Dermis blood vessel endothelial cell (primary cell): ENCODE measurements around the gene AKAP6. TPM values are rescaled to one million over a fixed set of nuclear protein-coding genes. Genes with fewer than 3 reads are reported as not detected.

ENCODE experiments used
- DNase-seq: peaks from one replicate; pipeline ENCODE4 v3.0.0; 2010
- total RNA-seq: library from RNA; depleted of rRNA; stranded (reverse); fragments of >200 nt; gene quantifications from 2 replicates; pipeline ENCODE4 v1.2.3, GENCODE V29; 2014

Gene AKAP6
- total RNA-seq, 1 donor from 2014 or later: 0.51 TPM

DNA sequence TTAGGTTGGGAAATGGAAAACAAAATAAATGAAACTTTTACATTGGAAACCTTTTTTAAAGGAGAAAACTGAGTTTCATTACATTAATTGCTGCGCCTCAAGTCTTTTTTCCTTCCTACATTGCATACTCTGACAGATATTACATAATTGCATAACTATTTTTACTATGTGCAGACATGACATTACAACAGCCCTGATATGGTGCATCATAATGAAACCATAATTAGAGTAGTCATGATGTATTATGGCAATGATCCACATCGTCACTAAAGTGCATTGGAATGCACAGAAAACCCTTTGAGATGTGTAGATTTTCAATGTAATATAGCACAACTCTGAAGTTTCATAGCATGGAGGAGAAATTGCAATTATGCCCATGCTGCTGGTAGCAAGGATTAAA lies 391.8 kb downstream of the AKAP6 start:
- DNase-seq: no peak

DNA sequence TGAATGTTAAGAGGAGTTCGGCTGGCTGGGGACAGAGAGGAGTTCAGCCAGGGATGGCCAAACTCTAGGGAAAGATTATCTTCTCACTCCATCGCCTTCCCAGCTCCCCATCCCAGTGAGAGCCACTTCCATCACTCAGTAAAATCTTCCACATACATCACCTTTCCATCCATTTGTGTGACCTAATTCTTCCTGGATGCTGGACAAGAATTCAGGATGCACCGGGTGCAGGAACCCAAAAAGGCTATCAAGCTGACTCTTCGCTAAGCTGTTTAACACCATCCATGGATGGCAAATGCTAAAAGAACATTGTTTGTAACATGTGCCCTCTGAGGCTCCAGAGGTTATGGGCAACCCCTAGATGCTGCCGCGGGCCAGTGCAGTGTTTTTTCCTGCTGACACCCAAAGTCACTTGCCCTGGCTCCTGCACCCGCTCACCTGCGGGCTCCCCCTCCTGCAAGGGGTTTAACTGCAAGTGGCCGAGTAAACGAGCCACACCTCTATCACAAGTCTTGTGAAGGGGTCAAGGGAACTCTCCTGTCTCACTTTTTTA lies 393.6 kb downstream of the AKAP6 start:
- DNase-seq: no peak

DNA sequence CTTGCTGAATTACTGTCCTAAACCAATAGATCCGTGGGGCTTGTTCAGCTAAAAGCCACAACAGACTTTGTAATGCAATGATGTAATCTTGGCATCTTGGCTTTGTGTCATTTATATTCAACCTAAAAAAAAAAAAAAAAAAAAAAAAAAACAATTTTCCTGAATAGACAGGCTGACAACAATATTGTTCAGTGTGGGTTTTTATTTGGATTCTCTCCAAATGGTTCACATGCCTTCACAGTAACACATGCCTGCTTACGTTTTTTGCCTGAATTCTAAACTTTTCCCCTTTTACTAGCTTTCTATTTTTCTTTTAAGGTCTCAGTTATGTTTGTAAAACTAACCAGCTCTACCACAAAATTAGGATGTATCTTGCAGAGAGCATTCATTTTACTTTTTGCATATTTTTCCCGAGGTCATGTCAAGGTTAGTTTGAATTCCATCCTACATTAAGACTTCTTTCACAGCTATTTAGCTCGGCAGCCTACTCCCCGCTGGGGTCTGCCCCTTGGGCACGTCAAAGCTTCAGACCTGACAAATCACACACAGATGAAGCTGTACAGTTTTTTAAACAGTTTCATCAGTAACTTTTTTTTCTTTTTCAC lies 395.9 kb downstream of the AKAP6 start:
- peak; percentile 26 for DNase-seq

DNA sequence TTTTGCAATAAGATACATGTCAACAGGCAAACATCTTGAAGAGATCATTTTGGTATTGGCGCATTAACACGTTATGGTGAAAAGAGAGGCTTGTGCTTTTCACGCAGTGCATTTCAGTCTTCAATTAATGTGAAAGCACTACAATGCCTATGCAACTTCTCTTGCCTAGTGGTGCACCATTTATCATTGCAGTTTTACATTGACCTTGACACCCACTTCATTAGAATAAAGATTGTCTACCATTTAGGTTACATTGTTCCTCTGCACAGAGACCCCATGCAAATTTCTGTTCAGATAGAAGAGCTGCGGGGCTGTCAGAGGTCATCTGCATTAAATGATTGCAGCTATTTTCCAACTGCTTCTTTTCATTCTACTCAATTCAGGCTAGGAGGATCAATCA lies 397.4 kb downstream of the AKAP6 start:
- no peak for DNase-seq

DNA sequence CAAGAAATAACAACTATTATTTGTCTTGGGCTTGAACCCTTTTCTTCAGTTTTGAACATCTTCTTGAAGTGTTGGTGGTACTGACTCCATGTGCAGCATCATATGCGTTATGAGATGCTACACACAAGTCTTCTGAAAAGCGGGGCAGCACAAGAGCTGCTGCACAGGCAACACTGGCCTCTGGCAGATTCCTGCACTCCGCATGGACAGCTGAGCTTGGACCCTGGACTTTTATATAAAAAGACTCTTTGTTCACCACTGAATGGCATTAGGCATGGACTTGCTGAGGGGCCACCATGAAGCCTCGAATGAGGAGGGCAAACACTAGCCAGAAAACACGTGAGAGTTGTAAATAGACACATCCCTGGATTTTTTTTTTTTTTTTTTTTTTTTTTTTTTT lies 398.7 kb downstream of the AKAP6 start:
- DNase-seq: no peak

DNA sequence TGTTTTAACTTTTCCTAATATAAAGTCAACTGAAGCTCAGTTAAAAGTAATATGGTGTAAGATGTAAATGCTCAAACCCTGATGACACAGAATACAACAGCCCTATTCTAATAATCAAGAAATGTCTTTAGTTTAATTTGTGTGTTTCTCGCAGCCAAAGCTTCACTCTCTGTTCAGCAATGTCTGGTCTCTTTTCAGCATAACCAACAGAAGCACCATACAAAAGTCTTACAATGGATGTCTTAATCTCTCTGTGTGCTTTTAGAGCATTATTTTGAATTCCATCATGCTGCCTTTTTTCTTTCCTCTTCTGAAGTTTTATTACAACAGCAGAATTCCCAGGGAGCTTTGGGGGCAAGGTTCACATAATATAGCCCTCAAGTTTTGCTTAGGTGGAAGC lies 399.4 kb downstream of the AKAP6 start:
- DNase-seq: no peak

DNA sequence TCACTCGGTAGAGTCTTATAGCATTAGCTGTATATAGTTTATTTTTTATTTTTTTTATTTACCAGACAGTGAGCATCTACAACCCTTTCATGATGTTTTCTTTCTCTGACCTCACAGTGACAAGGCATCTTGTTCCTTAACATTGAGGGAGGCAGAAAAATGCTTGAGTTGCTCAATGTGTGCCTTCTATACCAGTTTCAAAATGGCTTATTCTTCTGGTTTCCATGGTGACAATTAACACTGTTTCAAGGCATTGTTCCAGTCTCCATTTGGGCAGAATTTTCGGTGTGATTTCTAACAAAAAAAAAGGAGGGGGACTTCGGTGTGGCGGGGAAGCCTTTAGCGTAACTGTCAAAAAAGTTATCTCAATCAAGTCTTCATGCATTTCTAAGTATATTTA lies 399.9 kb downstream of the AKAP6 start:
- DNase-seq: no peak

DNA sequence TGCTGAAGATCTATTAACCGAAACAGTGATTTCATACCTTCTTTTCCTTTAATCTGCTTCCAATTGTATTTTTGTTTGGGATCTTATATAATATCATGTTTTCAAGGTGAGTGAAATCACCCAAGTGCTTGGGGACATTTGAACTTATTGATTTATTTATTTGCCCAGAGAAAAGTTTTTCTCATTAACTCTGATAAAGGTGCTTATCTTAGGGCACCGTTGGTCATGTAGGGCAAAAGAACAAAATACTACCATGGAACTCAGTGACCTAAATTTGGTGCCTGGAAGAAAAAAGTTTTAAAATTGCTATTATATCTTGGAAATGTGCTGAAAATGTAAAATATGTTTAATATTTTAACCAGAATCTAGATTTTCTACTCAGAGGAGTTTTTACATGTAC lies 402.2 kb downstream of the AKAP6 start:
- DNase-seq: no peak

DNA sequence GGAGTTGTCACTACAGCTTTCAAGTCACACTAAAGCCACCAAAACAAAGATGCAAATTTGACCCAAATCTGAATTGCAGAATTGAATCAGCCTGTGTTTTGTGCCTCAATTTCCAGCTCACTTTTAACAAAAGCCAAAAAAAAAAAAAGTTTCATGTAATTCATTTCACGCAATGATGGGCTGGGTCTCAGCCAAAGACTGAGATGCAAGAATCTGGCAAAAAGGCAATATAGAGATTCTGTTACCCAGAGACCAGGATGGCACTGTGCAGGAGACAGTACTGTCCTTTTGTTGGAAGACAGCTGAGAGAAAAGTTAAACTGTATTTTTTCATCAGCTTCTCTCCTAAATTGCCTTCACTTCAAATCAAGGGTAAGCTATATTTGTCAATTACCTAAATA lies 403.9 kb downstream of the AKAP6 start:
- DNase-seq: no peak

DNA sequence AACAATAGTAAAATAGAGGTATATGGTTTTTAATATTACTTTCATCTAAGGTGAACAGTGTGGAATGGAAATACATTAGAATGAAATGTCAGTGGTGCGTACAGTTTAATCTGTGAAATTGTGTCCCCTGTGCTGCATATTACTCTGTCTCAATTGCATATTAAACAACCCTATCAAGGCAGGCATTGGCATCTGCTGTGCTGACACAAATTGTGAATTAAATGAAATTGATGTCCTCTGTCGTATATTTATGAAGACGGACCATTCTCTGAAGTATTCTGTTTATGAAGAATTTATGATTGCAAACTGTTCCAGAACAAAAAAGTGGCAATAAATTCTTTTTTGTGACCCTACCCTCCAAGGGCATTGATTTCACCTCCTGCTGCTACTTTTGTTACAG lies 405.2 kb downstream of the AKAP6 start:
- no peak for DNase-seq

DNA sequence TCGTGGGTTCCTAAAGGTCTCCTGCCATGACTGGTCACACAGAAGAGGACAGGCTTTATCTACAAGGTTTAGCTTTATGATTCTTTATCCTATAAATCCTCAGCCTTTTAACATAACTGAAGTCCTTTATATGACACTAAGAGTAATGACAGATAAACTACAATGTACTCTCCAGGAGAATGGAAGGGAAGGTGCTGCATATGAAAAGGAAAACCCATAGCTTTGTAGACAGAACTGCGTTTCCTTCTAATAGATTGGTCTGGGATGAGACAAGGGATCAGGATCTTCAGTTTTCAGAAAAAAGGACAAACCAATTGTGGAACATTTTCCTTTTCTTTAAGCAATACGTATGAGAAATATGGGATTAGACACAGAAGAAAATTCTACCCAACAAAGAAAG lies 408.5 kb downstream of the AKAP6 start:
- no peak for DNase-seq

DNA sequence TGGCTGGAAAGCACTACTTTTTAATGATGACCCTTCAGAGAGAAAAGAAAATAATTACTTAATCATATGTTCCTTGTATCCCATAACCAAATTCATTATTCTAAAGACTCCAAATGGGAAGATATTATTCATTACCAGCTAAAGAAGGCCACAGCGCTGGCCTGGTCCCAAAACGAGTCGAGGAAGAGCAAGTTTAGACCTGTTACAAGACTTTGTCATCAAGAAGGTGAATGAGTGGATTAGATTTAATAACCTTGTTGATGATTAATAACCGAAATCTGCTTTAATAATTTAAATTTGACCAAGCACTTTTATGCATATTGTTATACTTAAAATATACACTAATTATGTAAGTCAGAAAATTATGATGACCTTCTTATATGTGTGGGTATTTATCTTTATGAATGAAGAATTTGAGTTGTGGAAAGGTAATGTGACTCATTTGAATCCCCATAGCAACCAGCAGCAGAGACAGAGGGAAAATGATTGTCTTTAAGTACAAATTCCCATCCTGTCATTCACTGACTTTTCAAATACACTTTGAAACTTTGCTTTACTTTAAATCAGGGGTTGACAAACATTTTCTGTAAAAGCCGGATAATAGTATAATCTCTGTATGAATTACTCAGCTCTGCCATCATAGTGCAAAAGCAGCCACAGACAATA lies 409.2 kb downstream of the AKAP6 start:
- DNase-seq: no peak

DNA sequence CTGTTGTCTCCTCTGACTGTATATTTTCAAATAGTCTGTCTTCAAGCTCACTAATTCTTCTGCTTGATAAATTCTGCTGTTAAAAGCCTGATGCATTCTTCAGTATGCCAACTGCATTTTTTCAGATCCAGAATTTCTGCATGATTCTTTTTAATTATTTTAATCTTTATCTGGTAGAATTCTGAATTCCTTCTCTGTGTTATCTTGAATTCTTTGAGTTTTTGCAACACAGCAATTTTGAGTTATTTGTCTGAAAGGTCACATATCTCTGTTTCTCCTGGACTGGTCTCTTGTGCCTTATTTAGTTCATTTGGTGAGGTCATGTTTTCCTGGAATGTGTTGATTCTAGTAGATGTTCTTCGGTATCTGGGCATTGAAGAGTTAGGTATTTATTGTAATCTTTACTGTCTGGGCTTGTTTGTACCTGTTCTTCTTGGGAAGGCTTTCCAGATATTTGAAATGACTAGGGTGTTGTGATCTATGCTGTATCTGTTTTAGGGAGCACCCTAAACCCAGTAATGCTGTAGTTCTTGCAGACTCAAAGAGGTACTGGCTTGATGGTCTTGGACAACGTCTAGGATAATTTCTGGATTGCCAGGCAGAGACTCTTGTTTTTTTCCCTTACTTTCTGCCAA lies 415.8 kb downstream of the AKAP6 start:
- DNase-seq: no peak

DNA sequence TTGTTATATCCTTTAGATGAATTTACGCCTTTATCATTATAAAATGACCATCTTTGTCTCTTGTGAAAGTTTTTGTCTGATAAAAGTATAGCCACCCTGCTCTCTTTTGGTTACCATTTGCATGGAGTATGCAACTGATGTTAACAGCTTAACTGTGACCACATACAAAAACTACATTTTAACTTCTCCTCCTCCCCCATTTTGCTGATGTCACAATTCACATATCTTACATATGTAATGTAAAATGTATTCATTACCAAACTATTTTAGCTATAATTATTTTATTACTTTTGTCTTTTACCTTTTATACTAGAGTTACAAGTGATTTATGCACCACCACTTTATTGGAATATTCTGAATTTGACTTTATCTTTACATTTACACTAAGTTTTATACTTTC lies 425.1 kb downstream of the AKAP6 start:
- DNase-seq: no peak

DNA sequence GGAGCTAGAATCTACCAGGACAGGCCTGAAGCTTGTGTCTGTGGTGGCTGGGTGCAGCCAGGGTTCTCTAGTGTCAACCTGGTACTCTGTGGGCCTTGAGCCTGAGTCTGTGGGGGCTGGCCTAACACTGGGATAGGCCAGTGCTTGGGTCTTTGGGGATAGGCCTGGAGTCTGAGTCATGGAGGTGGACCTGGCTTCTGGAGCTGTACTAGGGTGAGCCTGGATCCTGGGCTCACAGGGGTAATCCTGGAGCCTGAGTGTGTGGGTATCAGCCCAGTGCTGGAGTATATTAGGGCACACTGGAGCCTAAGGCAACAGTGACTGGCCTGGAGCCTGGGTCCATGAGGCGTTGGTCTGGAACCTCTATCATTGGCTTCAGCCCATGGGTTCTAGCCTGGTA lies 427.1 kb downstream of the AKAP6 start:
- DNase-seq: no peak

DNA sequence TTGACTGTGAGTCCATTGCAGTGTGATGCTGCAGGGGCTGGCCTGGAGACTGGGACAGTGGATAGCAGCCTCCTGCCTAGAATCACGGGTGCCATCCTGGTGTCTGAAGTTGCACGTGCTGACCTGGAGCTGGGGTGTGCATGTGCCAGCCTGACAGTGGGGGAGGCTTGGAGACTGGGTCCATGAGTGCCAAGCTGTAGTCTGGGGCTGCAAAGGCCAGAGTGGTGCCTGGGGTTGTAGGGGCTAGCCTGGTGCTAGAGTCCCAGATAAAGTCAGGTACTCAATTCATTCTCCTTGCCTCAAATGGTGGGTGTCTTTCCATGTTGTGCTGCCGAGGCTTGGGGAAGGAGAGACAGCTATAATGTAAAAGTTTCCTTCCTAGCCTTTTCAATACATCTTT lies 427.7 kb downstream of the AKAP6 start:
- DNase-seq: no peak

DNA sequence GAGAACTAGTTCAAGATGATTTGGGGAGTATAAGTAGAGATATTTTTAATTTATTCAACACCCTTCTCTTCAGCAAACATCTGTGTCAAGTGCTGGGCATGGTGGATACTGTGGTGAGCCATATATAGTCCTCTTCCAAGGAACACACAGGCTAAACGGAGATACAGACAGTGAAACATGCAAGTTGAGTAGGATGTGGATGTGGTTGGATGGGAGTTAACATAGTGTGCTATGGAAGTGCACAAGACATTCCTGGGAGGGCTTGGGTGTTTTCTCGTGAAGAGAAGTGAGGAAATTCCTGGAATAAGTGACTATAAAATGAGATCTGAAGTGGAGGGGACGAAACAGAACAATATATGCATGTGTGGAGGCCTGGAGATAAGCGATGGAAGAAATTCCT lies 428.5 kb downstream of the AKAP6 start:
- DNase-seq: no peak

DNA sequence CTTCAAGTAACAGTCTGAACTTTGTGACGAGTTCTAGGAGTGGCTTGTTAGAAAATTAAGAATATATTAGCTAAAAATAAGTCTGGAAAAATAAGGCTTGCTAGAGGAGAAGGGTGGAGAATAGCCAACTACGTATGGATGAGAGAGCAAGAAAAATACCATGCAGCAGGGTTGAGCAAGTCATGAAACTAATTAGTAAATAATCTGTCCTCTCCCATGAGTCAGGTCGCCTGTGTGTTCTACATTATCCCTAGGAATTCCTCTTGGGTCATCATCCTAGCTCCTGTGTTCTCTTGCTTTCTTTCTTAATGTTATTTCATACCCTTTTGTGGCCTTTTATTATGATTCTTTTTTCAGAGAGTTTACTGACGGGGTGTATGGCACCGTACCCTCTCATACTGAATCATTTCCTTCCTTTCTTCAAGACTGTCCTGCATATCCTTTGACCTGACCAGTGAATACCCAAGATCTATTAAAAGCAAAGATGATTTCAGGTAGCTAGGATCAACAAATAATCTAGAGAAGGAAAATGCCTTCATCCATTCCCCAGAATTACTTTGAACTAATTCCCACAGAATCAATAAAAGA lies 432.4 kb downstream of the AKAP6 start:
- no peak for DNase-seq

DNA sequence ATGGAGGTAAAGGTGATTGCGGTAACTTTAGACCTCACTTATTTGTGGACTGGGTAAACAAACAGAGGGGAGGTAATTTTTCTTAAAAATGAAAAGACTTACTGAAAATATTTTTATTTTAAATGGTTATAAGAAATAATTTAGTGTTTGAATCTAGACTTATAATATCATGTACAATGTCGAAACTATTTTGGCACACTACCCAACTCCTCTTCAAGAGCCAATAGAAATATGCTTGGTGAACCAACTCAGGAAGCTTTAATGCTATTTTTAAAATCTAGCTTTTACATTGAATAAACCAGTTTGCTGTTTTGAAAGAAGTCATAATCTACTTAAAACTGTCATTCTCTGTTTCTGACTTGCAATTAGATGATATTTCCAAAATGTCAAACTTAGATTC lies 433.8 kb downstream of the AKAP6 start:
- no peak for DNase-seq

DNA sequence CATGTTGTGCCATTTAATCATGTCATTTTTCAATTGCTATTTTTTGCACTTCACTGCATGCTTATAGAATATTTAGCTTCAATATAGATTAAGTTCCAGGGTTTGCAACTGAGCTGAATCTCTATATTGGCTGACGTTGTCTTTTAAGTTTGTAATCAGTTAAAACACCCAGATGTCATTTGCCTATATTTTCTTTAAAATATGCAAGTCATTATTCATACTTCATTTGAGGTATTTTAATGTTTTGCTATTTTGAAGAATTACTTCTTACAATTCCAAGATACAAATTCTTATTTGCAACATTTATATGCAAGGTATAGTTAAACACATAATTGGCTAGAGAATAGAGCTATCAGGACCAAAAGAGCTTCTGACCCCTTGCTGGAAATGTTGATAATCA lies 434.6 kb downstream of the AKAP6 start:
- no peak for DNase-seq

DNA sequence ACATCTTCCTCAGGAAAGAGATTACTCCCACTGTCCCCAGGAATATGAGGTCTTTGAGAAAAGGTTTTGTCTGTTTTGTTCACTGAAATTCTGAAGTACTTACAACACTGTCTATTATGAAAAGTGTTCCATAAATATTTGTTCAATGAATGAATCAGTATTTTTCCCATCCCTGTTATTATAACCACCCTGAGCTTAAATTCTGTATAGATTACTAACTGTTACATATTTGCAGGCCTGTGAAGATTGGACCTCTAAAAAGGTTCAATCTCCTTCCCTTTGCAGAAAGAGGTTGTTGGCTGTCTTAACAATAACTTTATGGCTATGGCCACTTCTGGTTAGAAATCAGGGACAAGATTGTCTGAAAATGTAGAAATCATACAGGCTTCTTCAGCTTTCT lies 435.0 kb downstream of the AKAP6 start:
- no peak for DNase-seq

DNA sequence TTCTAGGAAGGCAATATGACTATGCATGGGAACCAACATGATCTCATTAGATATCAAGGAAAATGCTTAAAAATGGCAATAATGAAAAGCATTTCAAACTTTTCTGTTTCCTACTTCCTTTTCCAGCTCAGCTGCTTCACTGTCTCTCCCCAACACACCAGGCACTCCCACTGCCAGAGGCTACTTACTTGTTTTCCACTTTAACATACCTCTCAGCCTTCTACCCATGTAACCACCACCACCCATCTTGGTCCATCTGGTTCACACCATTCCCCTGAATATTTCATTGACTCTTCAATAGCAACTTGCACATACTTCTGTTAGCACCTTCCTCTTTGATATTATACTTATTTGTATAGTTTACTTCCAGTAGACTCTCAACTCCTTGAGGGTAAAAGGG lies 441.3 kb downstream of the AKAP6 start:
- DNase-seq: no peak

DNA sequence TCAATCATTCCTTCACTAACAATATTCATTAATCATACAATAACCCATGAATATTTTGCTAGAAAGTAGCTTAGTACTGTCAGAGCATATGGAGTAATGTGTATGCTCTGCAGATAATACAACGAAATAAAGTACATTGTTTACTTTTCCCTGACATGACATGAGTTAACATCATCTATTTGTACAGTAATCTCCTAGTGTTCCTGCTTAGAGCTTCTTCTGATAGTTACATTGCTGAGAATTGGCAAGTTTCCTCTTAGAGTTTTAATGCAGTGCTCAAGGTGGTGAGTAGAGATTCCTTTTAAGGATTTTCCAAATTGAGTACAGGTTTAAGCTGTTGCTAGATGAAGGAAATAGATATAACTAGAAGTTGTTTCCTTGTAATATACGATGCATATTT lies 445.1 kb downstream of the AKAP6 start:
- no peak for DNase-seq

DNA sequence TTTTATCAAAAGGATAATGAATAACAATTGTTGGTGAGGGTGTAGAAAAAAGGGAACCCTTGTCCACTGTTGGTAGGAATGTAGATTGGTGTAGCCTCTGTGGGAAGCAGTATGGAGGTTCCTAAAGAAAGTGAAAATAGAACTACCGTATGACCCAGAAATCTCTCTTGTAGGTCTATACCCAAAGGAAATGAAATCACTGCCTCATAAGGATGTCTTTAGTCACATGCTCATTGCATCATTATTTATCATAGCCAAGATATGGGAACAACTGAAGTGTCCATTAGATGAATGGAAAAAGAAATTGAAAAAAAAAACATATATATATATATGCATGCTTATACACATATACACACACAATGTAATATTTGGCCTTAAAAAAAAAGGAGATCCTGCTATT lies 450.7 kb downstream of the AKAP6 start:
- no peak for DNase-seq
